CD4-positive, alpha-beta T cell treated with Interleukin-21 for 1 hour (primary cell): ENCODE measurements around the gene SH3RF1.
"Not testable (repeated sequence)": the region's sequence is repeated elsewhere in the genome, so short reads cannot be mapped to it uniquely, and the experiment has no call there.

Experiments used
- DNase-seq: peaks from one replicate; pipeline ENCODE4 v3.0.0-alpha.2; 2020

The SH3RF1 gene

DNA sequence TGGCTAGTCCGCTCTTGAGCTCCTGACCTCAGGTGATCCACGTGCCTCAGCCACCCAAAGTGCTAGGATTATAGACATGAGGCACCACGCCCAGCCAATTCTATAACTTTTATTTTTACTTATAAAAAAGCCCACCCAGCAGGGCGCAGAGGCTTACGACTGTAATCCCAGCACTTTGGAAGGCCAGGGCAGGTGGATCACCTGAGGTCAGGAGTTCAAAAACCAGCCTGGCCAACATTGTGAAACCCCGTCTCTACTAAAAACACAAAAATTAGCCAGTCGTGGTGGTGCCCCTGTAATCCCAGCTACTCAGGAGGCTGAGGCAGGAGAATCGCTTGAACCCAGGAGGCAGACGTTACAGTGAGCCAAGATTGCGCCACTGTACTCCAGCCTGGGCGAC is 73.5 kb downstream of the SH3RF1 start:
- DNase-seq, result not testable (repeated sequence)

DNA sequence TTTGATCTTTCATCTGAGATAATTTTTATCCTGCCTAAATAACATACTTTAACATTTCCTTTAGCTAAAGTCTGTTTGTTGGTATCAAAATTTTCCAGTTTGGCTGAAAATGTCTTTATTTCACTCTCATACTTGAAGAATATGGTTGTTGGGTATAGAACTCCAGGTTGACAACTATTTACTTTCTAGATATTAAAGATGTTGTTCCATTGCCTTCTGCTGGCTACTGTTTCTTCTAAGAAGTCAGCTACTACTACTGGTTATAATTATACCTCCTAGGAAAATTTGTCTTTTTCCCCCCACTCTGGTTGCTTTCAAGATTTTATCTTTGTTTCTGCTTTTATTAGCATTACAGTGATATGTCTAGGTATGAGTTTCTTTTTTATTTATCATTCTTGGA is 75.7 kb downstream of the SH3RF1 start:
- DNase-seq, result no peak

DNA sequence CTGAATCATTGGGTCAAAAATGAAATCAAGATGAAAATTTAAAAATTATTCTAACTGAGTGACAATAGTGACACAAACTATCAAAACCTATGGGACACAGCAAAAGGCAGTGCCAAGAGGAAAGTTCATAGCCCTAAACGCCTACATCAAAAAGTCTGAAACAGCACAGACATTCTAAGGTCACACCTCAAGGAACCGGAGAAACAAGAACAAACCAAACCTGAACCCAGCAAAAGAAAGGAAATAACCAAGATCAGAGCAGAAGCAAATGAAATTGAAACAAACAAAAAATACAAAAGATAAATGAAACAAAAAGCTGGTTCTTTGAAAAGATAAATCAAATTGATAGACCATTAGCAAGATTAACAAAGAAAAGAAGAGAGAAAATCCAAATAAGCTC is 80.8 kb downstream of the SH3RF1 start:
- not testable (repeated sequence) for DNase-seq

DNA sequence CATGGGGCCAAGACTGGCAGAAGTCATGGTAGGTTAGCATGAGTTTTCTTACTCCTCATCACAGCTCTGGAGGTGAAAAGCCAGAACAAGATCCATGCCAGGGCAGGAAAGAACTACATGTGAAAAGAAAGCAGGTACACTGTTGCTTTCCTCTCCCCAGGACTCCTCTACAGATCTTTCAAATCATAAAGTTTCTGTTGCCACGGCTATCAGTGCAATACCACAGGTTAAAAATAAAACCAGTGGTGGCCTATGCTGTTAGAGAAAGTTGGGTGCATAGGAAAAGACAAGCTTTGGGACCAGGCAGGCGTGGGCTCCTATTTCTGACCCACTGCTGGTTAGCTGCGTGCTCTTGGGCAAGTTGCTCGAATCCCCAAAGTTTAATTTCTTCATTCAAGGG is 81.4 kb downstream of the SH3RF1 start:
- DNase-seq, result no peak

DNA sequence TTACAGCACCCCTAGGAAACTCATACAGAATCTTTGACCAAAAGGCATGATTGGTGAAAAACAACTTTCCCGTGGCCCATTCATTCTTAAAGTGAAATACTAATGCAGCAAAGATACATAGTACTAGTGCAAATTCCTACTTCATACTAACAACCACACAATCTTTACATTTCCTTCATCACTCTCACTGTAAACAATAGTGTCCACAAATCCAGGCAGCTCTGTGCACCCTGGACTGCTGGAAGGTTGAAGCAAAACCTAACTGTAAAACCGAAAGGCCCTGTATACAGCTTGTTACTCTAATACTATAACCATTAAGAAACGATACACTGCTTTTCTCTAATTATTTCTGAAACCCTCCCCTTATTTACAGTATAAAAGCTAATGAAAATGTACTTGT is 82.6 kb downstream of the SH3RF1 start:
- no peak for DNase-seq

DNA sequence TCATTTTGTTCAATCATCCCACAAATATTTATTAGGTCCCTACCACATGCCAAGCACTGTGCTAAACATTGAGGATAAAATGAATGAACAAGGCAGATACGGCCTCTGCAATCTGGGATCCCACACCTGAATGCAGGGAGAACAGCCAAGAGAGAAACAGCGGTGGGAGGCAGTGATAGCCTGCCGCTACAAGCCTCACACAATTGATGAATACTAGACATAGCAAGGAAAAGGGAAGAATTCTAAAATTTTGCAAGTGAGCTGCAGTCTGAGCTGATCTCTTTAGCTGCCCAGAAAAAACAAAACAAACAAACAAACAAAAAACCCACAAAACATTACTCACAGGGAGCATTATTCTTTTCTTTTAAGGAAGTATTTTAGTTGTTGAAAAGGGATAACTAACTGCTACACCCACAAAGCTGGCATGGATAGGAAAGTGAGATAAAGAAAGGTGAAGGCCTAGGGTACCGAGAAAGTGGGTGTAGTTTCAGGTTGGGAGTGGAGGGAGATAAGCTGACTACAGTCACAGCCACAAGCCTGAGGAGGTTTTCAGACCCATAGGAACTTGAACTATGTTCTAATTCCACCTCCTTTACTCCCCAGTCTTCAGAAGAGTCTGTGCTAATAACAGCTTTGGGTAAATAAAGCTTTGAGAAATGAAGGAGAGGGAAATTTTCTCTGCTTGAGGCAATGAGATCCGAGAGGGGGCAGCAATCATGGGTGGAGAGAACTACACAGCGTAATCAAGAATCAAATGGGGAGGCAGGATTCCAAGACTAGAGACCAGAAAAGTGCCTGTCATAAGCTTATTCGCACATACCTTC is 85.4 kb downstream of the SH3RF1 start:
- no peak for DNase-seq

DNA sequence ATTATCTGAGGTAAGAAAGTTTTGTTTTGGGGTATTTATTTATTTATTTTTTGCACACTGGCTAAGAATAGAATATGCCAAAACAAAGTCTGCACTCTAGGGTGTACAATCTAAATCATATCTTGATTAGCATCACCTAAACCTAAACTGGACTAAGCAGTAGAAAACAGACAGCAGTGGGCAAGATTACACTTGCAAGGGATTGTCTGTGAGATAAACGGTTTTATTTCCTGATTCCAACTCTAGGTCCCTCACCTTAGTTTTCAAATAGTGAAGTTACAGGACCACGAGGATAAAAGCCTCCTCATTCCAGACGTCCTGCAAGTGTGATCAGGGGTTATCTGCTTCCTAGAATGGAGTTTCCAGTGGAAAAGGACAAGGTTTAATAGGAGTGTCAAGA is 86.1 kb downstream of the SH3RF1 start:
- no peak for DNase-seq

DNA sequence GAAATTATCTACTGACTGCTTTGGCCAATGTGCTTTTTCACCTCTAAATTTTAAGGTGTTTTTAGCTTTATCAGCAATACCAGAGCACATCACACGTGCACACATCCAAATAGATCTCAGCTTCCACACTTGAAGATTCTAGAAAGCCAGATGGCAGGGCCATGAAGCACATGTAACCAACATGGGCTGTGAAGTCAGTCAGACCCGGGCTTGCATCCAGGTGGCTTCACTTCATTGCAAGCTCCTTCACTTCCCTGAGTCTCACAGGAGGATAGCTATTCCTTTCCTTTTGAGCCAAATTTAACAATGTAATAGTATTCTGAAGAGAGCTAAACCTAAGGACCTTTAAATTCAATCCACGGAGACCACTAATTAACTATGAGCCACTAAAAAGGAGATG is 86.5 kb downstream of the SH3RF1 start:
- no peak for DNase-seq

DNA sequence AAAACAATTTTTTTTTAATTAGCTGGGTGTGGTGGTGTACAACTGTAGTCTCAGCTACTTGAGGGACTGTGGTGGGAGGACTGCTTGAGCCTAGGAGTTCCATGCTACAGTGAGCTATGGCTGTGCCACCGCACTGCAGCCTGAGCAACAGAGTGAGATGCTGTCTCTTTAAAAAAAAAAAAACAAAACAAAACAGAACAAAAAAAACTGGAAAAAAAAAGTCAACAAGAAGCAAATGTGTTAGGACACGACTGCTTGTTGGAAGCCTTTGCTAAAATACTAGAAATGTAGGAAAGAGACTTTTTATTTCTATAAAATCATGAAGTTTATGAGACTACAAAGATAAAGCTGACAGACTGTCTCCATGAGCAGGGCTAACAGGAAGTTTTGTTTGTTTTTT is 87.2 kb downstream of the SH3RF1 start:
- DNase-seq, result no peak

DNA sequence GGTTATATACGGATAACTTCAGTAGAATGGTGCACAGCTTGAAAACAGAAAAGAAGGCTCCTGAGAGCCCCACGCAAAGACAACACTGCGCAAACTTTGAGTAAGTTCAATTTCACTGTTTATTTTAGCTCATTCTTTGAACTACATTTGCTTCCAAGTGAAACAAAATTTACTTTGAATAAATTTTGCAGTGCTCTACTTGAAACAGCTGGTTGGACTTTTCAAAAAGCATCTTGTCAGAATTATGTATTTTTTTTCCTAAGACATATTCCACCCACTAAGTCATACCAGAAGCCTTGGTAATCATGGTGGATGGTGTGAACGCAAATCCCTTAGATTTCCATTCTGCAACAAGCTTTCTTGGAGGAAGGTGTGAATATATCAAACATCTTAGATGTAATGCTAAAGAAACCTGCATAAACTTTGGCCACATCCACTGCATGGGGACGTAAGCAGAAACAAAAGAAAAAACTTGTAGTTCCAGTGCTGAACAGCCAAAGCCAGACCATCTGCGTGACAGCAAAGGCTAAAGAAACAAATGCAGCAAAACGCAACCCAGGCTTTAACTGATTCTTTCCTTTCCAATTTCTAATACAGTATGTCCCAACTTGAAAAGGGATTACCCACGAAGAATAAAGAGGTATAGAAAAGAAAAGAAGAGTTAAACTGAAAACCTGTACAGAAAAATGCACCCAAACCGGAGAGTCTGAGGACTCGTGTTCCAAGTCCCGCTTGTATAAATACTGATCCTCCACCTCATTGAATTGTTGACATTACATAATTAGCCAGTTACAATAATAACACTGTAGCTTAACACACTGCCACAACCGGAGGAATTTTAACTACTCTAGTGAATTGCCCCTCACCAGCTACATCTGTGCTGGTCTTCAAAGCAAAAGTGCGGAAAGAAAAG is 90.9 kb downstream of the SH3RF1 start:
- DNase-seq, result no peak

DNA sequence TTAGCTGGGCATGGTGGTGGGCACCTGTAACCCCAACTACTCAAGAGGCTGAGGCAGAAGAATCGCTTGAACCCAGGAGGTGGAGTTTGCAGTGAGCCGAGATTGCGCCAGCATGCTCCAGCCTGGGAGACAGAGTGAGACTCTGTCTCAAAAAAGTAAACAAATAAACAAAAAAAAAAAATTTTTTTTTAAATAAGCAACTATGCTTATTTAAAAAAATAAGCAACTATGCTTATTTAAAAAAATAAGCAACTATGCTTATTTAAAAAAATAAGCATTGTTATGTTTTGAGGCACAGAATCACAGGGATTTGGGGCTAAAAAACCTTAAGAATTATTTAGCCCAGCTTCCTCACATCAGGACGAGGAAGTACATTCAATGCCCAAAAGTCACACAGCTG is 92.7 kb downstream of the SH3RF1 start:
- DNase-seq, result not testable (repeated sequence)

DNA sequence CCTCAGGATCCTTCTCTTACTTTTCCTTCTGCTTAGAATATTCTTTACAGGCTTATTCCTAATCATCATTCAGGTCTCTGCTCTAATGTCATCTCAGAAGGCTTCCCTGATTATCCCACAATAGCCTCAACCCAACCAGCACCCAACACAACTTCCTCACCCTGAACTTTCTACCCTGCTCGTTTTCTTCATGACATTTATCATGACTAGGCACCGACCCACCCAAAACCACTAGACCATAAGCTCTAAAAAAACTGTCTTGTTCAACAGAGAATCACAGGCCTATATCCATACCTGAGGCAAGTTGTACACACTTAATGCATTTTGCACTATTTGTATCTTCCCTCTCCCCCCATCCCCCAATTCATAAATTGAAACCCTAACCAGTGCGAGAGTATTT is 95.3 kb downstream of the SH3RF1 start:
- no peak for DNase-seq

DNA sequence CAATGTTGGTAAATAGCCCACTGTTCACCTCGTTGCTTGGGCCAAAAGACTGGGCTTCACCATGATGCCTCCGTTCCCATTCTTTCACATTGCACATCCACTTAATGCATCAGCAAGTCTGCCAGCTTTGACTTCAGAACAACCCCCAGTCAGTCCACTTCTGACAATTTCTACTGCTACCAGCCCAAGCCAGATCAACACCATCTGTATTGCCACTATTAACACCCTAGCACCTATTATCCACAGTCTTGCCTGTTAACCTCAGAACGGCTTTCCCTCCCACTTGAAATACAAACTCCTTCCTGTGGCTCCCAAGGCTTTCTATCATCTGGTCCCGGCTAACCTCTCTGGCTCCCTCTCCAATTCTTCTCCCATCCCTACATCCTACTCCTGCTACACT is 95.7 kb downstream of the SH3RF1 start:
- no peak for DNase-seq

DNA sequence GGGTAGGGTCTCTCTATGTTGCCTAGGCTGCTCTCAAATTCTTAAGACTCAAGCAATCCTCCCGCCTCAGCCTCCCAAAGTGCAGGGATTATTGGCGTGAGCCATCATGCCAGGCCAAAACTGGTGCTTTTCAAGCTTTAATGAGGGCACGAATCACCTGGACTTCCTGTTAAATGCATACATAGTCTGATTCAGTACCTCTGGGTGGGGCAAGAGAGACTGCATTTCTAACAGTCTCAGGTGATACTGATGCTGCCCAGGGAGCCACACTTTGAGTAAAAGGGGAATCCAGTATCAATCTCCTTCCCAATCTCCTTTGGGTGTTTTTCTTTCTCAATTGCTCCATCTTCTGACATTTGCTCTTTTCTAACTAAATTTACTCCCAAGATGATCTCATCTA is 96.5 kb downstream of the SH3RF1 start:
- DNase-seq, result no peak

DNA sequence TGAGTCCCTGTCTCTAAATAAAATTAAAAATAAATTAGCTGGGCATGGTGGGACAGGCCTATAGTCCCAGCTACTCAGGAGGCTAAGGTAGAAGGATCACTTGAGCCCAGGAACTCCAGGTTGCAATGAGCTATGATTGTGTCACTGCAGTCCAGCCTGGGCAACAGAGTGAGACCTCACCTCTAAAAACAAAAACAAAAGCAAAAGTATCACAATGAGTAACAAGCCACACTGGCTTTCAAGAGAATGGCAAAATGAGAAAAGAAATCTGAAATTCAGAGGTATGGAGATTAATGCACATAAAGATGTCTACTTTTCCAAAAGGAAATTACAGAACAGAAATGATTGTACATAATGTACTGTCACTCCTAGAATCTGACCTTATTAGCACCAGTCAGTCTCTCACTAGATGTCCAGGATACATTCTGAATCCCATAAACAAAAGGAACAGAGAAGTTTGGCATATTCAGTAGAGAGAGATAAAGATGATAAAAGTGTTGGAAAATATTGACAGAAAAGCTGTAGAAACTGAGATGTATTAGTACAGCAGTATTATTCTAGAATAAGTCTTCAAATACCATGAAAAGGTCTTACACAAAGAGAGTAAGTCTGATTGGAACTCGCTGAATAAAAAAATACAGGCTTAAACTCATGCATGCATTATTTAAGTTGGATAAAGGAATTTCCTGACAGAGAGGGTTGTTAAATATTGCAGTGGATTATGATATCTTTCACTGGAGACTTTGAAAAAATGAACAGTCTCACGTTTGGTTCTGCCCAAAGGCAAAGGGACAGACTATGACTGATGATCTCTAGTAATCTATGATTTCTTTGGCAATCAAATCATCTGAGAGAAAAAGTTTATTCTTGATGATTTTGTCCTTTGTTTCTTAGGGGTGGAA is 102.5 kb downstream of the SH3RF1 start:
- no peak for DNase-seq

DNA sequence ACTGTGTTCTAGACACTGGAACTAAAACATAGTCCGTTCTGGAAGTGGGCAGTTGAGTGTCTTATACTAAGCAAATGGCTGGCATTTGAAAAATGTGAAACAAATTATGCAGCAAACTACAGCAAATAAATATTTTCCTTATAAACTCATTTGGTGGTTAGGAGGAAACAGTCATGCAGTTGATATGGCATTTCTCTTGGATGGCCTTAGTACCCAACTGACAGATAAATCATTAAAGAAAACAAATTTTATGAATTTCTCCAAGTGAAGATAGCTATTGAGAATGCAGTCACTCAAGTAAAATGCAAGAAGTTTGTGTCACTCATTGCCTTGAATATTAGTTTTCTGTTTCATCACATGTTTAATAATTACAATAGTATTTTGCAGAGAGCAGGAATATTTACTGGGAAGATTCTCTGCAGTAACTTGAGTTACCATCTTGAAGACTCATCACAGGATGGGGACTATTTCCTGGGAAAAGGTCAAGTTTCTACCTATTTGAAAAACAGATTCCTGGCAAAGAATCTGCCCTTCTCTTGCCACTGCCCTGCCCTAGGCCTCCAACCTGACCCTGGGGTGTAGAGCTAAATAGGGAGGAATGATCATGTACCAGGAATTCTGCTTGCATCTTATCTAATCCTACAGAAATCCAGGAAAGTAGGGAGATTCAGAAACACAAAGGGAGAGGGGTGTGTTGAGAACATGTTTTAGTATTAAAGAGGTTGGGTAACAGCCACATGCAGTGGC is 105.9 kb downstream of the SH3RF1 start:
- DNase-seq, result no peak

DNA sequence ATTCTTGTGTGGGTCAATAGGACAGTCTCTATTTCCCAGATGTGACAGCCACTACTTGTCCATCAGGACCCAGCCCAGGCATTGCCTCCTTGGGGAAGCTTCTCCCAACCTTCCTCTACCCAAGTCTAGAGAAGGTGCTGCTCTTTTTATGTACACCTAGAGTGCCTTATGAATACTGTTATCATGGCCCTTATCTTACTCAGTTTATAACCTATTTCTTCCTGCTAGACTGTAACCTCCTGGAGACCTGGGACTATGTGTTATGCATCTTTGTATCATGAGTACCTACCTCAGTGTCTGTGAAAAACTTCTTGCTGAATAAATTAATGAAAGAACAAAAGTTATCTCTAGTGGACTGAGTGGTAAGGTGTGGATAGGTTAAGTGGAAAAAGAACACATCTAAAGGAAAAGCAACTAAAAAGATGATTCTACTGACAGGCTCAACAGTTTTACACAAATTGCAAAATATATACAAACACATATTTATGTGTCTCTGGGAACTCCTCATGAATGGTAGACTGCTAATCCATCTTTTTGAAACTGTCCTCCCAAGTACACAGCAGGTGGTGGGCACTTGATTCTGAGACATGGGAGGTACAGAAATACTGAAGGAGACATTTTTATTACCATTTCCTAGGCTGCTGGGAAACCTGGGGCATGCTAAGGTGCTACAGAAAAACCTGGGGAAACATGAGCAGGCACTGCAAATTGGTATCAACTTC is 106.6 kb downstream of the SH3RF1 start:
- no peak for DNase-seq

DNA sequence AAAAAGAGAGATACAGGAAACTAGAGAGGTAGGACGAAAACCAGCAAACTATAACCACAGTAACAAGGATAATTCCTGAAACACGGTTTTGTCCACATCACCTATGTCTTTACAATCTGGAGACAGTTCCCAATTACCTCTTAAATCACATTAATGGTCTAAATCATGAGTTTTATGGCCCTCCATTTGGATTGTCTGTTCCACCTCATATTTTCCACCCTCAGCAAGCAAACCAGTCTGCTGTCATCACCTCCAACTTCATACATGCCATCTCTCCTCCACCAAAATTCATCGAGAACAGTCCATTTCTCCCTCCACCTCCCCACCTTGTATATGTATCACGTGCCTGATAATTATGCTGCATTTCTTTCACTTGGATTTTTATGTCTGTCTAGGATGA is 107.3 kb downstream of the SH3RF1 start:
- no peak for DNase-seq

DNA sequence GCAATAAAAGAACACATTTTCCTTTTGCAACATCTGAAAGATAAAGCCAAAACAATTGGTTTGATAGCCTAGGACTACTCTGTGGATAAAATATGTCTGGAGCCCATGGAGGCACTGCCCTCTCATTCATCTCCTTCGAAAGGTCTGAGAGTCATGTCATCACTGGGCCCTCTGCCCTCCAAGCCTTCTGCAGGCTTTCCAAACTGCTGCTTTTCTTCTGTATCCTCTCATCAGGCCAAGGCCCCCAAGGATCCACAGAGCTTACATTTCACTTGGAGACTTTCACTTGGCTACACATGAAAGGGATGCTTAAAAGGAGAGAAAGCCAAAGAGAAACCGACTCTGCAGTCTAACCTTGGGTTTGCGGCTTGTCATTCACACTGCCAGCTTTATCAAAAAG is 109.9 kb downstream of the SH3RF1 start:
- DNase-seq, result no peak

DNA sequence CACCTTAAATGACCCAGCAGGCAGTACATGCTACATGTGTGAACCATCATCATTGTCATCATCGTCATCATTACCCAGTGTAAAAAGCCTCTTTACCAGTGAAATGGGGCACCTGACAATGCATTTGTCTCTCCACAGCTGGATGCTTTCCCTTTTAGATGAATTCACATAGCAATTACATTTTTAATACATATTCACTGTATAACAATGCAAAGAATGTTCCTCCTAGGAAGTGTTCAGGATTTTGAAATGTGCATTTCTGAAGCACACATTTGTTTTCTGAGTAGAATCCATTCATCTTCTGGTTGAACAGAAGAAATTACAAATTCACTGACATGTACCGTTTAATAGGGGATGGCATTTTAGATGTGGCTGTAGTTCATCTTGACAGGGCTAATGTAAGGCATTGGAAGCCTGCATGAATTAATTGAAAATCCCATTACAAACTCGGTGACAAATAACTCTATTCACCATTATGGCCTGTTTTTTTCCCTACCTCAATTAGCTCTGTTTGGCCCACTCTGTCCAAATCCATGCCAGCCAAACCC is 111.1 kb downstream of the SH3RF1 start:
- no peak for DNase-seq

DNA sequence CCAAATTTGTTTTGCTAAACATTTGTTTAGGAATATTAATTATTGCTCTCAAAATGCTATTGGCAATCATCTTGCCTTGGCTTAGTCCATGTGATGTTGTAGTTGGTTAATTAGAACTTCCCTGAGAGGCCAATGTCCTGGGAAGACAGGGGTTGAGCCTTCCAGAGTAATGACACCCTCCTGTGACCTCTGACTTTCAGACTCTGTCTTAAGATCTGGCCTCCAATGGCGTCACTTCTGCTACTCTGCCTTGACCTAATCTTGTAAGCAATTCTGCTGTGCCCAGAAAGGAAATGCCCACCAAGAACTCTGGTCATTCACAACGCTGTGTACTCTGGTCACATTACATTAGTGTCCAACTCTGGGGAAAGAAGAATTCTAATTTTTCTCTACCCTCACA is 111.9 kb downstream of the SH3RF1 start:
- no peak for DNase-seq
